GM12892 (cell line): ENCODE measurements around the gene SFRP2.

Experiments used
- POLR2A ChIP-seq: IDR thresholded peaks from 2 replicates; pipeline ENCODE4 v1.6.1; 2011; ENCODE audit warnings: low read depth, low read length, control low read depth
- POLR2AphosphoS5 ChIP-seq: IDR thresholded peaks from 2 replicates; pipeline ENCODE4 v1.6.1; 2011; ENCODE audit warnings: low read depth, low read length, control low read depth
- TAF1 ChIP-seq: IDR thresholded peaks from 2 replicates; pipeline ENCODE4 v1.6.1; 2011; ENCODE audit warnings: low read depth, mild to moderate bottlenecking, control low read depth, low read length, borderline replicate concordance

DNA sequence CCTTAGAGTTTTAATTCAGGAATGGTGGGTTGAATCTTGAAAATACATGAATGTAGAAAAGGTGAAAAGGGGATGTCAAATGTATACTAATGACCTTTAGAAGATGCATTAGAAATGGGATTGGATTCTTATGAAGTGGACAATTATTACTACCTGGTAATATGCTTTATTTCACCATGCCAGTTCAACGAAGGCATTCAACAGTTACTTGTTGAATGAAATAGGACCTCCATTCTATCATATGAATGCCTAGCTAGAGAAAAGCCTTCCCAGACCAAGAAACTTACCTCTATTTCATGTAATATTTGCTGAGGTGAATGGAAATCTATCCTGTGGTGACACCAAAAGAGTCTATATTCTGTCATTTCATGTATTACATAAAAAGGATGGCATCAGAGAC lies 34.6 kb upstream of the SFRP2 start:
- TF ChIP-seq POLR2AphosphoS5 (no peak), POLR2A (no peak), TAF1 (no peak)
